ENCODE measurements around the gene TIMM13.
"Not testable (repeated sequence)": the region's sequence is repeated elsewhere in the genome, so short reads cannot be mapped to it uniquely, and the experiment has no call there.

The TIMM13 gene

DNA sequence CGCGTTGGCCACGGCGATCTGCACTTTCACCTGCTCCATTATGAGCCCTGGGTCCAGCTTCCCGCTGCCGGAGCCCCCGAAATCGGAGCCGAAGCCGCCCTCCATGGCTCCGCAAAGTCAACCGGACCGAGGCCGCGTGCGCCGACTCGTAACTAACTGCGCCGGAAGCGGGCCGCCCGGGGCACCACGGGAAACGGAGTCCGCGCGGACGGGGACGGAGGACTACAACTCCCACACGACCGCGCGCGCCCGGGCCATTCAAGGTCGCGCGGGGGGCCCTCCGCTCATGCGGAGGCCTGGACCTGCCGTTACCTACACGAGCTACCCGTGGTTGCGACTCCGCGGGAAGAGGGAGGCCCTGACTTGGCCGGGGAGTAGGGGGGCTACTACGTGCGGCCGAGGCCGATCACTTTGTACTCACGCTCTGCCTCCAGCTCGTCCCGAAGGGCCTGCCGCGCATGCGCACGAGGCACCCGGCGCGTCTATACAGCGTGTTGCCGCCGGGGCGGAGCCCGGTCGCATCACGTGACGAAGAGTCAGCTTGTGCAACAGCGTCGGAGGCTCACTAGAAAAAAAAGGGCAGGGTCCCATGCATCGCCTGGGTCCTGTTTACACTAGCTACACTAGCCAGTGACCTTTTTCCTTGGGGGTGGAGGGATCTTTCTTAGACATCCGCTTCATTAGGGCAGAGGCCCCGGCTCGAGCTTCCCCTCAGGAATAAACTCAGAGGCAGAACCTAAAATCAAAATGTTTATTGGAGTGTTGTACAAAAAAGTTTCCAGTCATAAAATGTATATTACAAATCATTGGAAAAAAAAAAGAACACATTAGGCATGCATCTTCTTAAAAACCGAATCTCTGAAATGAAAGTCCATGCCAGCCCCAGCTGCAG, at the start of gene TIMM13:
TSS of gene TIMM13 (minus strand) at position 158 of the 892 bp plus-strand sequence. CDS start at position 105, 53 bp downstream.
- DNase-seq (ENCODE audit: low read depth): peak; percentile 93

DNA sequence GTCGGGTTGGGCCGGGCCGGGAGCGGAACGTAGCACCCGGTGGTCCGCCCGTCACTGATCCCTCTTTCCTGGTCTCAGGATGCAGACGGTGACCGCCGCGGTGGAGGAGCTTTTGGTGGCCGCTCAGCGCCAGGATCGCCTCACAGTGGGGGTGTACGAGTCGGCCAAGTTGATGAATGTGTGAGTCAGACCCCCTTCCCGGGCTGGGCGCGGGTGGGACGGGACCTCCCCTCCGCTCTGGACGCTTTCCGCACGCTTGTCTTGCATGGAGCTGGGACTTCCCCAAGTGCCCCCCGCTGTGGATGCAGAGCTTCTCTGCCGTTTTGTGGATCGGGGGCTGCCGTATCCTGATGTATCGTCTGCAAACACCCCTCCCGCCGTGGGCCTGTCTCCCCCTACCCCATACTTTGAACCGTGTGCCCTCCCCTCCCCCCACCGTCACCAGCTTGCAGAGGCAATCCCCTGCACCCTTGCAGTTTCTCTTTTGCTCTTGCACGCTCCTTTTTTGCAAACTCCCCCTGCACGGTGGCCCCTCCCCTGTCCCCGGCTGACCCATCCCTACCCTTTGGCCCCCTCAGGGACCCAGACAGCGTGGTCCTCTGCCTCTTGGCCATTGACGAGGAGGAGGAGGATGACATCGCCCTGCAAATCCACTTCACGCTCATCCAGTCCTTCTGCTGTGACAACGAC, 49.2 kb upstream of the TIMM13 start:
- DNase-seq (ENCODE audit: low read depth): peak; percentile 77

DNA sequence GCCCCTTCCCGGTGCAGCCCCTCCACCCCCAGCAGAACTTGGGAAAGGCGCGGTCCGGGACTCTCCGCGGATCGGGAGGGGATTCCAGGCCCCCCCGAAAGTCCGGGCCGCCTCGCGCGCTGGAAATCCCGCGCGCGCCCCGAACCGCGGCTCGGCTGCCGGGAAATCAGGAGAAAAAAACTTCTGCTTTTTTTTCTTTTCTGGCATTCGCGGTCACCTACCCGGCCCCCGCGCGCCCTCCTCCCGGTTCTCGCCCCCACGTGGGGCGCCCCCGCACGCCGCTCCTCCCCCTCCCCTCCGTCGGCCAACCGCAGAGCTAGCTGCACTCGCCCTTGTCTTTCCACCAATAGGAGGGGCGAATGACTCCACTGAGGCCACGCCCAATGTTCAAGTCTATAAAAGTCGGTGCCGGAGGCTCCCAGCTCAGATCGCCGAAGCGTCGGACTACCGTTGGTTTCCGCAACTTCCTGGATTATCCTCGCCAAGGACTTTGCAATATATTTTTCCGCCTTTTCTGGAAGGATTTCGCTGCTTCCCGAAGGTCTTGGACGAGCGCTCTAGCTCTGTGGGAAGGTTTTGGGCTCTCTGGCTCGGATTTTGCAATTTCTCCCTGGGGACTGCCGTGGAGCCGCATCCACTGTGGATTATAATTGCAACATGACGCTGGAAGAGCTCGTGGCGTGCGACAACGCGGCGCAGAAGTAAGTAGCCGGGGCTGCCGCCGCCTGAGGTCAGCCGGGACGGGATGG, 48.5 kb upstream of the TIMM13 start, which contains the start of gene GADD45B:
TSS of gene GADD45B (plus strand) at position 426 of the 749 bp plus-strand sequence. CDS start at position 658, 232 bp downstream.
- DNase-seq (ENCODE audit: low read depth): peak; percentile 98

DNA sequence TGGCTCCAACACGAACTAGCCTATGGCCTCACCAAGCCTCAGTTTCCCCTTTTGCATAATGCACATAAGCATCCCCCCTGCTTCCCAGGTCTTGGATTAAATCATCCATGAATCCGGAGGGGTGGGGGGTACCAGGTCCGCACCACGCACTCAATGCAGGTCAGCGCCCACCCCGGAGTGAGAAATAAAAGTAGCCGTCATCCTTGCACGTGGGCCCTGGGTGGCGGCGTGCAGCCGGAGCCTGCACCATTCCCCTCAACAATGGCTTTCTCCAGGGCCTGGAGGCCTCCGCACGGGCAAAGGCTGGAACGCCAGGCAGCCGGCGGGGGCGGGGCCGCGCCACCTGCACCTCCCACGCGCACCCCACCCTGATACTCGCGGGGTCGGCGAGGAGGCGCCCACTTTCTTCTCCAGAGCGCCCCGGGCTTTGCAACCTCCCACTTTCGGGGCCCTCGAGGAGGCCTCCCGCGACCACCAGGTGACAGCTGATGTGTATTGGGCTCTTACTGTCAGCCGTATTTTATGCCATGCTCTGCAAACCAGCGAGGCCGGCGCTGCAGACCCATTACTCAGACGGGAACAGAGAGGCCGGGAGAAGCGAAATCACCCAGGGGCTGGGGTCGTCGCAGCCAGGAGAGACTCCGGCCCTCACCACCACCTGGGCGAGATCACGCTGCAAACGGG, 47.8 kb upstream of the TIMM13 start:
- DNase-seq (ENCODE audit: low read depth): peak; percentile 70

DNA sequence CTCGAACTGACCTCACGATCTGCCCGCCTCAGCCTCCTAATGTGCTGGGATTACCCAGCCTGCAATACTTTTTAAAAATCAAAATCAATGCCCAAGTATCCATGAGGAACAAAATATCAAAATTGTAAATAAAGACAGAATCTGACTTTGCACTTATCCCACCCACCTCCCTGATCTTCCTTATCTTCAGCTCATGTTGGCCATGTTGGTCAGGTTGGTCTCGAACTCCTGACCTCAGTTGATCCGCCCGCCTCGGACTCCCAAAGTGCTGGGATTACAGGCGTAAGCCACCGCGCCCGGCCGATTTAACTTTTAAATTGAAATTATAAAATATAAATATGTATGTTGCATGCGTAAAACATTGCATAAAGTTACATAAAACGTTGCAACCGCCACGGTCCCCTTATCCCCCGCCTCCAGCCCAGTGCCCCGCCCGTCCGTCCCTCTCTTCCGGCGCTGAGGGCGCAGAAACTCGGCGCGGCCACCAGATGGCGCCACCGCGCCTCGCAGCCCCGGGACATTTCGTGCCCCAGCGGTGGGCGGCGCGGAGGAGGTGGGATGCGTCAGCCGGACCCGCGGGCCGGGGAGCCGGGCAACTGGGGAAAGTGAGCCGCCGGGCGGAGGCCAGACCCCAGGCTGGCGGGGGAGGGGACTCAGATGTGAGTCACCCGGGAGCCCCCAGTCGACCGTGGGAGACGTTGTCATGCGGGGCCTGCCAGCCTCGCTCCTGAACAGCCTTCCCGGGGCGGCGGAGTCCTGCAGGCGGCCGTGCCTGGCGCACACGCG, 47.0 kb upstream of the TIMM13 start:
- peak; percentile 87 for DNase-seq (ENCODE audit: low read depth)

DNA sequence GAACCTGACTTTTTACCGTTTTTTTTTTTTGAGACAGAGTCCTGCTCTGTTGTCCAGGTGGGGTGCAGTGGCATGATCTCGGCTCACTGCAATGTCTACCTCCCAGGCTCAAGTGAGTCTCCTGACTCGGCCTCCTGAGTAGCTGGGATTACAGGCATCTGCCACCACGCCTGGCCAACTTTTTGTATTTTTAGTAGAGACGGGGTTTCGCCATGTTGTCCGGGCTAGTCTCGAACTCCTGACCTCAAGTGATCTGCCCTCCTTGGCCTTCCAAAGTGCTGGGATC, 42.5 kb upstream of the TIMM13 start:
- DNase-seq (ENCODE audit: low read depth): not testable (repeated sequence)

DNA sequence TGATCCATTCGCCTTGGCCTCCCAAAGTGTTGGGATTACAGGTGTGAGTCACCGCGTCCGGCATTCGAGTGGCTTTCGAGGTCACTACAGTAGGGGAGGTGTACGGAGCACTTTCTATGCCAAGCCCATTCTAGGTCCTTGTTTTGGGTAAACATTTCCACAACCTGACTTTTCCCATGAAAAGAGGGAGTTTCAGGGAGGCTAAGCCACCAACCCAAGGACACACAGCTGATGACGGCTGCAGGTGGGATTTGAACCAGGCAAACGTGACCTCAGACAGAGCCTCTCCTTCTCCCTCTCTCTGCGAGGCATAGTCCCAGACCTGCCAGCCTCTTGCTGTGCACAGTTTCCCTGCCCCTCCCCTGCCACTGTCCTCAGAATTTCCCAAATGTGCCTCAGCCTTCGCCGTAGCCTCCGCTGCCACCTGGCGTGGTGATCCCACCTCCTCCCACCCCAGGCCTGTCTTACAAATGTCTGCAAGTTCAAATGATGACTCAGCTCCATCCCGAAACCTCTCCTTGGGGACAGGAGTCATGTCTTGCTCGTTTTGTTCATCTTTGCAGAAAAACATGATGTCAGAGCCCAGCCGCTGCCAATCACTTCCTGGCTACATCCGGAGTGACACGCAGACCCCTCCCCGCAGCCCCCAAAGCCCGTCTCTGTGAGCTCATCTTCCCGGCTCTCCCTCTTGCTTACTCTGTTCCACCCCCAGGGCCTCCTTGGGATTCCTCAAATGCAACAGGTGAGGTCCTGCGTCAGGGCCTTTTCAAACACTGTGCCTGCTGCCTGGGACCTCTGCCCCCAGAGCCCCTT, 41.9 kb upstream of the TIMM13 start:
- DNase-seq (ENCODE audit: low read depth): peak; percentile 64

DNA sequence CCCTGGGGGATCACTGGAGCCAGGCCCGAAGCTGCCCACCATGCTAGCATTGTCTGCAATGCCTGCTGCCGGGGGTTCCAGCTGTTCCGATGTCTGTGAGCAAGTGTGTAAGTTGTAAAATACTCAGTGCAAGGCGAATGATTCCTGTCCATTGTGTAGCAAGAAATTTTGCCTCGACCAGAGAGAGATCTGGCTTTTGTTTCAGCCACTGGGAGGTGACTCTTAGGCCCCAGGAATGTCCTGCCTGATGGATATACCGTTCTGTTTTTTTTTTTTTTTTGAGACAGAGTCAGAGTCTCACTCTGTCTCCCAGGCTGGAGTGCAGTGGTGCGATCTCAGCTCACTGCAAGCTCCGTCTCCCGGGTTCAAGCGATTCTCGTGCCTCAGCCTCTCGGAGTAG, 41.2 kb upstream of the TIMM13 start:
- no peak for DNase-seq (ENCODE audit: low read depth)

DNA sequence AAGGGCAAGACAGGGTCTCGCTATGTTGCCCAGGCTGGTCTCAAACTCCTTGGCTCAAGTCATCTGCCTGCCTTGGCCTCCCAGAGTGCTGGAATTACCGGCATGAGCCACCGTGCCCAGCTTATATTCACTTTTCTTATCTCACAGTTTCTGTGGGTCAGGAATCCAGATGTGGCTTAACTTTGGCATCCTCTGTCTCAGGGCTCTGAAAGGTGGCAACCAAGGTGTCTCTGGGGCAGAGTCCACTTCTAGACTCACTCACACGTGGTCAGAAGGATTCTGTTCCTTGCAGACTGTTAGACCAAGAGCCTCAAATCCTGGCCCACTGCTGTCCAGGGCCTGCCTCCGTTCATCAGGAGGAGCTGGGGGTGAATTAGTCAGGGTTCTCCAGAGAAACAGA, 37.0 kb upstream of the TIMM13 start:
- no peak for DNase-seq (ENCODE audit: low read depth)

DNA sequence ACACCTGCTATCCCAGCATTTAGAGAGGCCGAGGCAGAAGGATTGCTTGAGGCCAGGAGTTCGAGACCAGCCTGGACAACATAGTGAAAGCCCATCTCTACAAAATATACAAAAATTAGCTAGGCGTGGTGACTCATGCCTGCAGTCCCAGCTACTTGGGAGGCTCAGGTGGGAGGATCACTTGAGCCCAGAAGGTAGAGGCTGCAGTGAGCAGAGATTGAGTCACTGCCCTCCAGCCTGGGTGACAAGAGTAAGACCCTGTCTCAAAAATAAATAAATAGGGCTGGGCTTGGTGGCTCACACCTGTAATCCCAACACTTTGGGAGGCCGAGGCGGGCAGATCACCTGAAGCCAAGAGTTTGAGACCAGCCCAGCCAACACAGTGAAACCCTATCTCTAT, 36.3 kb upstream of the TIMM13 start:
- not testable (repeated sequence) for DNase-seq (ENCODE audit: low read depth)

DNA sequence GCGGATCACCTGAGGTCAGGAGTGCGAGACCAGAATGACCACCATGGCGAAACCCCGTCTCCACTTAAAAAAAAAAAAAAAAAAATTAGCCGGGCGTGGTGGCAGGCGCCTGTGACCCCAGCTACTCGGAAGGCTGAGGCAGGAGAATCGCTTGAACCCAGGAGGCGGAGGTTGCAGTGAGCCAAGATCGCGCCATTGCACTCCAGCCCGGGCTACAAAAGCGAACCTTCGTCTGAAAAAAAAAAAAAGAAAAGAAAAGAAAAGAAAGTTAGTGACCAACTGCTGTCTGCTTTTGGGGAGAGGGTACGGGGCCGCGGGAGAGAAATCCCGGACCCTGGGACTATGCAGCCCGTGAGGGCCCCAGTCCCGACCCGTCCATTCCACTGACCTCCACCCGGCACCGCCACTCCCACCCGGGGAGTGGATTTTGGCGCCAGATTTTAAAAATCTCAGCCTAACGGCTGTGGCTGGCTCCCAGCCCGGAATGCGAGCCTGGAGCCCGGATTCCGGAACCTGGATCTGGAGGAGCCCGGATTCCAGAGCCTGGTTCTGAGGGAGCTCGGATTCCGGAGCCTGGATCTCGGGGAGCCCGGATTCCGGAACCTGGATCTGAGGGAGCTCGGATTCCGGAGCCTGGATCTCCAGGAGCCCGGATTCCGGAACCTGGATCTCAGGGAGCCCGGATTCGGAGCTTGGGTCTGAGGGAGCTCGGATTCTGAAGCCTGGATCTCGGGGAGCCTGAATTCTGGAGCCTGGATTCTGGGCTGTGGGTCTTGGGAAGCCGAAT, 35.4 kb upstream of the TIMM13 start:
- peak; percentile 97 for DNase-seq (ENCODE audit: low read depth)

DNA sequence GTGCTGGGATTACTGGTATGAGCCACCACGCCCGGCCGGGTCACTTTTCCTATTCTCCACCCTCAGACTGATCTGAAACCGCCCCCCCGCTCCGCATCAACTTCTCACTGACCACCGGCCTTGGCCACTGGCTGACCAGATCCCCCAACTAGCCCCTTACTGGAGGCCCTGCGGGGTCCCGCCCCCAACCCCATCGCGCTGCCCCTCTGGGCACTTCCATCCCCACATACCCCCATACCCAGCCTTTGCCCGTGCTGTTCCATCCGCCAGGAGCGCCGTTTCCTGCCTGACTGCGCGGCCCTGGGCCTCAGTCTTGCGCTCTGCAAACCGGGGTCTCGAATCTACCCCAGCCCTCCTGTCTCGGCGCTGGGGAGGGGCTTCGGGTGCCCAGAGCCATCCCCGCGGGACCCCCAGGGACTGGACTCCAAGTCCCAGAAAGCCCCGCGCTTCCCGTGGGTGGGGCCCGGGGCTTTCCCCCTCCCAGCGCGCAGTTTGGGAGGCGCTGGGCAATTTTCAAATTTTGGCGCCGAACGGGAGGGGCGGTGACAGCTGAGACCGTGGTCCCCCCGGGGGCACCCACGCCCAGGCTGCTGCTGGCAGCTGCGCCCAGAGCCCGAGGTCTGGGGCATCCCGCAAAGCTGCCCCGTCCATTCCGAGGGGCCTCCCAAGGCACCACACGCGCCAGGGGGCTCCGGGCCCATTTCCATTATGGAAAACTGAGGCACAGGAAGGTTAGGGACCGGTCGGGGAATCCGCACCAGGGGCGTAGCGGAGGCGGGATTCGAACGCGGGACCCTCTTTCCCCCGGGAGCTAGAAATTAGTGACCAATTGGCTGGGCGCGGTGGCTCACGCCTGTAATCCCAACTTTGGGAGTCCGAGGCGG, 34.6 kb upstream of the TIMM13 start:
- DNase-seq (ENCODE audit: low read depth): no peak

DNA sequence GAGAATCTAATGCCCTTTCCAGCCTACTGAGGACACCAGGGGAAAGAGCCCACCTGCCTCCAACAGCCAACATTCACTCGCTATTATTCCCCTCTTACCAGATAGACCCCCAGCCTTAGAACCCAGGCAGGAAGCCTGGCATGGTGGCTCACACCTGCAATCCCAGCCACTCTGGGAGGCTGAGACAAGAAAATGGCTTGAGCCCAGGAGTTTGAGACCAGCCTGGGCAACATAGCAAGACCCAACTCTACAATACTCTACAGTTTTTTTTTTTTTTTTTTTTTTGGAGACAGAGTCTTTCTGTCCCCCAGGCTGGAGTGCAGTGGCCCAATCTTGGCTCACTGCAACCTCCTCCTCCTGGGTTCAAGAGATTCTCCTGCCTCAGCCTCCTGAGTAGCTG, 32.9 kb upstream of the TIMM13 start:
- no peak for DNase-seq (ENCODE audit: low read depth)

DNA sequence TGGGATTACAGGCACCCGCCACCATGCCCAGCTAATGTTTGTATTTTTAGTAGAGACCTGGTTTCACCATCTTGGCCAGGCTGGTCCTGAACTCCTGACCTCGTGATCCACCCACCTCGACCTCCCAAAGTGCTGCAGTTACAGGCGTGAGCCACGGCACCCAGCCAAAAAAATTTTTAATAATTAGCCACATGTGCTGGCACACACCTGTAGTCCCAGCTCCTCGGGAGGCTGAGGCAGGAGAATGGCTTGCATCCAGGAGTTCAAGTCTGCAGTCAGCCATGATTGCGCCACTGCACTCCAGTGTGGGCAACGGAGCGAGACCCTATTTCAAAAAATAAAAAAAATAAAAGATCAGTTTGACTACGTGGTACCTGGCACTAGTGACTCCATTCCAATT, 31.4 kb upstream of the TIMM13 start:
- not testable (repeated sequence) for DNase-seq (ENCODE audit: low read depth)

DNA sequence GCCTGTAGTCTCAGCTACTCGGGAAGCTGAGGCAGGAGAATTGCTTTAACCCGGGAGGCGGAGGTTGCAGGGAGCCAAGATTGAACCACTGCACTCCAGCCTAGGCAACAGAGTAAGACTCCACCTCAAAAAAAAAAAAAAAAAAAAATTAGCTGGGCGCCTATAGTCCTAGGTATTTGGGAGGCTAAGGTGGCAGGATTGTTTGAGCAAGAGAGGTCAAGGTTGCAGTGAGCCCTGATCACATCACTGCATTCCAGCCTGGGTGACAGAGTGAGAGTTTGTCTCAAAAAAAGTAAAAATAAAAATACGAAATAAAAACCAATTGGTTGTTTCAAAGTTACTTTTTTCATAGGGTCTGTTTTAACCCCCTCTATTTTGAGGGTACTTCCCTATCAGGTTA, 30.7 kb upstream of the TIMM13 start:
- no peak for DNase-seq (ENCODE audit: low read depth)

DNA sequence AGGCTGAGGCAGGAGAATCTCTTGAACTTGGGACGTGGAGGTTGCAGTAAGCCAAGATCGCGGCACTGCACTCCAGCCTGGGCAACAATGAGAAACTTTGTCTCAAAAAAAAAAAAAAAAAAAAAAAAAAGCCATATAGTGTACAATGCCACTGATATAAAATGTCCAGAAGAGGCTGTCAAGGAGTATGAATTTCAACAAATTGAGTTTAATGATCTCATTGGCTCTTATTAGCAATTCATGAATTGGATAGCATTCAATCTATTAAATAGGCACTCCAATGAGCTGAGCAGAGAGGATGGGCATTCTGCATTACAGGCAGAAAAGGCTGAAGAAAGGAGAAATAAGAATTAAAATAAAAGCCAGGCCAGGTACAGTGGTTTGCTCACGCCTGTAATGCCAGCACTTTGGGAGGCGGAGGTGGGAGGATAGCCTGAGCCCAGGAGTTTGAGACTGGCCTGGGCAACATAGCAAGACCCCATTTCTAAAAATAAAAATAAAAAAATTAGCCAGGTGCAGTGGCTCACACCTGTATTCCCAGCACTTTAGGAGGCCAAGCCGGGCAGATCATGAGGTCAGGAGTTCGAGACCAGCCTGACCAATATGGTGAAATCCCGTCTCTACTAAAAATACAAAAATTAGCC, 30.1 kb upstream of the TIMM13 start:
- DNase-seq (ENCODE audit: low read depth): no peak

DNA sequence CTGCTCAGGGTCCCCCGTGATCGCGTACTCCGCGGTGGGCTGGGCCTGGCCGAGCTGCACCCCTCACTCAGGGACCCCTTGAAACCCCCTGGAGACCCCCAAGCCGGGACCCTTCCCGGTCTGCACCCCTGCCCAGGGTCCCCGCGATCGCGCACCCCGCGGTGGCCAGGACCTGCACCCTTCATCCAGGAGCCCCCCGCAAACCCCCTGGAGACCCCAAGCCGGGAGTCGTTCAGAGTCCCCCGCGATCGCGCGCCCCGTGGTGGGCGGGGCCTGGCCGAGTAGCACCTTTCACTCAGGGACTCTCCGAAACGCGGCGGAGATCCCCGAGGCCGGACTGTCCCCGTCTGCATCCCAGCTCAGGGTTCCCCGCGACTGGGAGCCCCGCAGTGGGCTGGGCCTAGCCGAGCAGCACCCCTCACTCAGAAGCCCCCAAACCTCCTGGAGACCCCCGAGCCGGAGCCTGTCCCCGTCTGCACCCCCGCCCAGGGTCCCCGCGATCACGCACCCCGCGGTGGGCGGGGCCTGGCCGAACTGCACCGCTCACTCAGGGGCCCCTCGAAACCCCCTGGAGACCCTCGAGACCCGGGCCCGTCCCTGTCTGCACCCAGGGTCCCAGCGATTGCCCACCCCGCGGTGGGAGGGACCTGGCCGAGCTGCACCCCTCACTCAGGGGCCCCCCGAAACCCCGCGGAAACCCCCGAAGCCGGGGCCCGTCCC, 28.6 kb upstream of the TIMM13 start:
- no peak for DNase-seq (ENCODE audit: low read depth)

All from iris pigment epithelial cell (primary cell).